ENCODE data around the gene HTT. TPM values are rescaled to one million over a fixed set of nuclear protein-coding genes. Genes with fewer than 3 reads are reported as not detected.

Gene HTT
- total and polyA plus RNA-seq, 2 of the 13 experiments (the other 11 are each of a cell fraction or from before 2014, with no cell fraction given) = 17.5 to 19.5 TPM

- H3K4me3 ChIP-seq (replicated peaks in 1 of 3; ENCODE audit: insufficient read depth in 1 of 3, low read depth in 2 of 3, low read length in 3 of 3) = peak overlapping the region in 1 of 3 experiments; percentile 76; a peak in 2 of 6 replicates
- H3K9ac ChIP-seq (ENCODE audit: insufficient read depth, low read depth, low read length) = peak overlapping the region; percentile 58; the same call in 1 of the 2 replicates
- DNase-seq (ENCODE audit: low spot score) (no peak), ATAC-seq (no peak), FAIRE-seq (no peak)
- 58% methylated on average over 9 of the region's 20 CpGs for WGBS (ENCODE audit: low lambda C conversion rate)
- intact Hi-C loops (cut with micrococcal nuclease; ENCODE audit: unreplicated experiment) = no loop called here
- no peaks in the 10 kb centered on the region for H4K20me1 ChIP-seq (ENCODE audit: insufficient read depth, low read length)
- no peak overlapping the region for H2AFZ ChIP-seq (ENCODE audit: low read length)
- BruUV-seq (replicated peaks) = no TSS peak
- no peaks in the 10 kb centered on the region for H3K79me2 ChIP-seq (ENCODE audit: insufficient read depth, low read length)
- TF ChIP-seq HNRNPL (IDR thresholded peaks at IDR 0.05; ENCODE audit: low read depth, low read length) = 0 out of 2 replicates have a peak, but pooled peaks have one; percentile 11
- TF ChIP-seq BCL6 (CRISPR knock-in tag; IDR thresholded peaks at IDR 0.05) = no peak
- H3K9me3 ChIP-seq (ENCODE audit: low read length) = no peaks in the 10 kb centered on the region
- in situ Hi-C loops (cut with HindIII; ENCODE audit: extremely low pct_ligation_motif_present, low pct_unique_long_range_greater_than_20kb) = no loop called here
- peaks cover 31% of the 10 kb centered on the region for H3K4me1 ChIP-seq (ENCODE audit: insufficient read depth, low read length)
- H3K36me3 ChIP-seq (replicated peaks in 1 of 2; ENCODE audit: control insufficient read depth in 1 of 2, insufficient read depth in 2 of 2, low read length in 2 of 2) = no peaks in the 10 kb centered on the region
- ChIA-PET POLR2A (interaction anchor here (0.6 kb wide), 1 partner anchor 48 kb away, joined by 3 read pairs; no protein-coding TSS in a partner anchor), CTCF (ENCODE audit: low intra/inter-chr PET ratio, low total read pairs) (no interaction called here)
- no peaks in the 10 kb centered on the region for H3K27me3 ChIP-seq (ENCODE audit: control insufficient read depth in 1 of 2, insufficient read depth in 2 of 2, low read length in 2 of 2)
- peak overlapping the region; percentile 91 for H3K4me2 ChIP-seq (ENCODE audit: low read depth, low read length)
- no peak overlapping the region for H3K27ac ChIP-seq (ENCODE audit: extremely low read length, insufficient read depth, low read length)
These were observed 175.4 kb downstream of the HTT start for GRCh38 chr4:3249711-3250437.

GRCh38 chr4:3250438-3250955 is 176.0 kb downstream of the HTT start:
- CTCF ChIA-PET (ENCODE audit: low intra/inter-chr PET ratio, low total read pairs) = no interaction called here
- intact Hi-C loops (cut with micrococcal nuclease; ENCODE audit: unreplicated experiment) = no loop called here
- in situ Hi-C loops (cut with HindIII; ENCODE audit: extremely low pct_ligation_motif_present, low pct_unique_long_range_greater_than_20kb) = no loop called here
- ATAC-seq = peak; percentile 78
- H3K27ac ChIP-seq (ENCODE audit: extremely low read length, insufficient read depth, low read length) = no peak overlapping the region
- H3K4me1 ChIP-seq (ENCODE audit: insufficient read depth, low read length) = peaks cover 31% of the 10 kb centered on the region
- no peaks in the 10 kb centered on the region for H4K20me1 ChIP-seq (ENCODE audit: insufficient read depth, low read length)
- FAIRE-seq = peak; percentile 8
- no peaks in the 10 kb centered on the region for H3K9me3 ChIP-seq (ENCODE audit: low read length)
- H3K4me3 ChIP-seq (replicated peaks in 1 of 3; ENCODE audit: insufficient read depth in 1 of 3, low read depth in 2 of 3, low read length in 3 of 3) = peak overlapping the region; percentile 56 to 76 (median 57)
- no peaks in the 10 kb centered on the region for H3K79me2 ChIP-seq (ENCODE audit: insufficient read depth, low read length)
- WGBS (ENCODE audit: low lambda C conversion rate) = 11% methylated on average over 4 of the region's 14 CpGs
- peak overlapping the region; percentile 91 for H3K4me2 ChIP-seq (ENCODE audit: low read depth, low read length)
- no peaks in the 10 kb centered on the region for H3K36me3 ChIP-seq (replicated peaks in 1 of 2; ENCODE audit: control insufficient read depth in 1 of 2, insufficient read depth in 2 of 2, low read length in 2 of 2)
- no peak overlapping the region for H2AFZ ChIP-seq (ENCODE audit: low read length)
- POLR2A ChIA-PET = no interaction called here
- H3K9ac ChIP-seq (ENCODE audit: insufficient read depth, low read depth, low read length) = peak overlapping the region; percentile 58
- DNase-seq (ENCODE audit: low spot score) = peak; percentile 41
- BruUV-seq (replicated peaks) = no TSS peak
- no peaks in the 10 kb centered on the region for H3K27me3 ChIP-seq (ENCODE audit: control insufficient read depth in 1 of 2, insufficient read depth in 2 of 2, low read length in 2 of 2)
- TF ChIP-seq ZNF547 (CRISPR knock-in tag; IDR thresholded peaks at IDR 0.05) (0 out of 2 replicates have a peak, but pooled peaks have one; percentile 45), ARID4A (CRISPR knock-in tag; IDR thresholded peaks at IDR 0.05; ENCODE audit: borderline replicate concordance) (peak; percentile 33; the same call in 1 of the 2 replicates), TCF7L2 (IDR thresholded peaks at IDR 0.05; ENCODE audit: low read depth, low read length) (no peak), SPEN (CRISPR knock-in tag; IDR thresholded peaks at IDR 0.05; ENCODE audit: low read depth) (peak; percentile 65), FOXC1 (CRISPR knock-in tag; IDR thresholded peaks at IDR 0.05; ENCODE audit: borderline replicate concordance) (0 out of 2 replicates have a peak, but pooled peaks have one; percentile 48), ZNF274 (CRISPR knock-in tag; IDR thresholded peaks at IDR 0.05) (0 out of 2 replicates have a peak, but pooled peaks have one; percentile 24), ZMYM3 (CRISPR knock-in tag; IDR thresholded peaks at IDR 0.05) (no peak), ZSCAN20 (CRISPR knock-in tag; IDR thresholded peaks at IDR 0.05; ENCODE audit: borderline replicate concordance) (no peak), FOXA3 (CRISPR knock-in tag; IDR thresholded peaks at IDR 0.05) (no peak)

Measured in HepG2 (cell line).